Activated T-helper 1 cell treated with Interleukin-2 at 50 U/mL for 16 hours (primary cell): ENCODE measurements around the gene RNF130.
A peak's percentile ranks its signal among the peaks of the same experiment; 100 is the strongest.

Experiments
- DNase-seq: peaks from one replicate; pipeline ENCODE4 v3.0.0-alpha.2; 2020; ENCODE audit warnings: low read depth

RNF130 gene

GRCh38 chr5:179915406-179915935, 156.1 kb downstream of the RNF130 start:
- DNase-seq = no peak

GRCh38 chr5:179914032-179914755, 157.4 kb downstream of the RNF130 start:
- no peak for DNase-seq

GRCh38 chr5:179913461-179913860, 158.1 kb downstream of the RNF130 start:
- no peak for DNase-seq

- no peak for DNase-seq
Measured at GRCh38 chr5:179912951-179913350, 158.6 kb downstream of the RNF130 start.

- DNase-seq = no peak
Measured at GRCh38 chr5:179912386-179912785, 159.2 kb downstream of the RNF130 start.

GRCh38 chr5:179909224-179909623, 162.3 kb downstream of the RNF130 start:
- no peak for DNase-seq

GRCh38 chr5:179908528-179908927, 163.0 kb downstream of the RNF130 start:
- no peak for DNase-seq

- DNase-seq = peak; percentile 64
Measured at GRCh38 chr5:179907556-179908324, 163.8 kb downstream of the RNF130 start, which contains the start of gene TBC1D9B. TBC1D9B (minus strand) TSS chr5:179907897; CDS start chr5:179907821, 76 bp downstream.

GRCh38 chr5:179906795-179907555, 164.6 kb downstream of the RNF130 start:
- DNase-seq = no peak

- no peak for DNase-seq
Measured at GRCh38 chr5:179906294-179906794, 165.2 kb downstream of the RNF130 start.

GRCh38 chr5:179905161-179905560, 166.4 kb downstream of the RNF130 start:
- DNase-seq = no peak
